Suprapubic skin (tissue), 3 donors: Measurements from ENCODE around the gene METTL8.

Source experiments
- CTCF ChIP-seq, 2 donors: fragments of 200-600 bp in 1 of 2; fragments of 450-650 bp in 1 of 2; sonication (generic) in 1 of 2; IDR thresholded peaks; one replicate each; pipeline ENCODE4 v1.5.1; 2016 to 2019; ENCODE audit warnings: antibody characterized with exemption in 2 of 2, mild to moderate bottlenecking in 1 of 2, moderate library complexity in 1 of 2
- POLR2A ChIP-seq, 2 donors: fragments of 450-650 bp; IDR thresholded peaks; one replicate each; pipeline ENCODE4 v1.6.1; 2017; ENCODE audit warnings: antibody characterized with exemption in 2 of 2, mild to moderate bottlenecking in 2 of 2, moderate library complexity in 2 of 2

GRCh38 chr2:171475979-171476378, 42.2 kb upstream of the METTL8 start:
- TF ChIP-seq POLR2A (IDR thresholded peaks at IDR 0.05) (no peak), CTCF (IDR thresholded peaks at IDR 0.05) (no peak)
